Measurements from ENCODE around the gene GPX2.

GPX2 gene

DNA sequence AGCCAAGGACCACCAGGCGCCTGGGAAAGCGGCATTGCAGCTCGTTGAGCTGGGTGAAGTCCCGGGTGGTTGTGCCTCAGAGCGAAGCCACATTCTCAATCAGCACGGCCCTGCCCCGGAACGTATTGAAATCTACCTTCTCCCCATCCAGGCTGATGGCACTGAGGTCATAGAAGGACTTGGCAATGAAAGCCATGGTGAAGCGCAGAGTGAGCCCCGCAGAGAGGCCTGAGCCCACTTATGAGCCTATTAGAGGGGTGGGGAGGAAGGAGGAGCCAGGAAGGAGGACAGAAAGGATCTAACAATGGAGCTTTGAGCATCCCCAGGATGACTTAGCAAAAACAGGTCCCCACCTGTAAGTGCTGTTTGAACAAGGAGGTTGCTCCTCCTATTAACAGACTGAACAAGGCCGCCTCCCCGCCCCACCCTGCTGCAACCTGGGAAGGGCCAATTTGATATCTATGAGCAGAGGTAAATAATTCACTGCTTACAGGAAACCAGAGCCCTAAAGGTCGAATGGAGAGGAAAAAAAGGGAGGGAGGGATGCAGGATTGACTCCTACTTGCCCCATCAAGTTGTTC lies at the start of gene GPX2:
GPX2 (minus strand) TSS at position 215 of the 581 bp plus-strand sequence; CDS start at position 196, 19 bp downstream.
- DNase-seq: no peak

DNA sequence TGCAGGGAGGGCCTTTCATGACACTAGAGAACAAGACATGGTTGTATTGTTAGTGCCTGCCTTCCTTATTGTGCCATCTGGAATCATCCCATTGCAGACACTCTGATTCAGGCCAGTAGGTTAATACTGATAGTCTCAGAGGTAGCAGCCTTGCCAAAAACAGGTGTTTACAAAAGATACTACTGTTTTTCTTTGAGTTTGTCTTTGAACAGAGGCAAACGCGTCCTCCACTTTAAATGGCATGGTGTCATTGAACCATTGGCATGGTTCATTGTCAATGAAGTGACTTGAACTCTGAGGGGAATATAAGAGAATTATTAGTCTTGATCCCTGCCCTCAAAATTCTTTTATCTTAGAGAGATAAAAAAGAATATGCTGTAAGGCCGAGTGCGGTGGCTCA lies 48.4 kb upstream of the GPX2 start:
- no peak for DNase-seq

DNA sequence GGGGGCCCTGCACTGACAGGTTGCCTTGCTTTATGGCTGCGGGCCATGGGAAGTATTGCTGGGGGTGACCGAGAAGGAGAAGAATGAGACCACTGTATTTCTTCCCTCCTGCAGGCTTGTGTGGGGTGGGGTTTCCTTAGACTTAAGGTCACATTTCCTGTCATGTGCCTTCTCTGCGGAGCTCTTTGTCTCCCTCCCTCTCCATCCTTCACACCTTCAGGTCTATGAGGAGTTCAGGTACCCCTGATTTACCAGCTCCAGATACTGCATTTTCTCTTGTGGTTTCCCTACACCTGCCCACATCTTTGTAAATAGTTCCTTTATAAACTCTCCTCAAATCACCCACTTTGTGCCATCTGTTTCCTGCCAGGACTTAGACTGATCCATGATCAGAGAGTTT lies 47.8 kb upstream of the GPX2 start:
- DNase-seq: no peak

DNA sequence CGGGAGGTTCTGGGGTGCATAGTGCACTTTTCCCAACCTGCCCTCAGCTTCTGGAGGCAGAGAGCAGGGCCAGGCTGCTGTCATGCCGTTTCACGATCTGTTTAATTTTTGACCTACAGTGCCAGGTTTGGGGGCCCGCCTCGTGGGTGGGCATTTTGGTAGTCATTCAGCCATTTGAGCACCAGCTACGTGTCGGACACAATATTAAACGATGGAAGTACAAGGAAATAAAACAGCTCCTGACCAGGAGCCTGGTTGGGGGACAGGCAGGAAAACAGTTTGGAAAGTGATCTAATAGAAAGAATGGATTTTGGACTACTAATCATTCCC lies 44.9 kb upstream of the GPX2 start:
- DNase-seq: no peak

DNA sequence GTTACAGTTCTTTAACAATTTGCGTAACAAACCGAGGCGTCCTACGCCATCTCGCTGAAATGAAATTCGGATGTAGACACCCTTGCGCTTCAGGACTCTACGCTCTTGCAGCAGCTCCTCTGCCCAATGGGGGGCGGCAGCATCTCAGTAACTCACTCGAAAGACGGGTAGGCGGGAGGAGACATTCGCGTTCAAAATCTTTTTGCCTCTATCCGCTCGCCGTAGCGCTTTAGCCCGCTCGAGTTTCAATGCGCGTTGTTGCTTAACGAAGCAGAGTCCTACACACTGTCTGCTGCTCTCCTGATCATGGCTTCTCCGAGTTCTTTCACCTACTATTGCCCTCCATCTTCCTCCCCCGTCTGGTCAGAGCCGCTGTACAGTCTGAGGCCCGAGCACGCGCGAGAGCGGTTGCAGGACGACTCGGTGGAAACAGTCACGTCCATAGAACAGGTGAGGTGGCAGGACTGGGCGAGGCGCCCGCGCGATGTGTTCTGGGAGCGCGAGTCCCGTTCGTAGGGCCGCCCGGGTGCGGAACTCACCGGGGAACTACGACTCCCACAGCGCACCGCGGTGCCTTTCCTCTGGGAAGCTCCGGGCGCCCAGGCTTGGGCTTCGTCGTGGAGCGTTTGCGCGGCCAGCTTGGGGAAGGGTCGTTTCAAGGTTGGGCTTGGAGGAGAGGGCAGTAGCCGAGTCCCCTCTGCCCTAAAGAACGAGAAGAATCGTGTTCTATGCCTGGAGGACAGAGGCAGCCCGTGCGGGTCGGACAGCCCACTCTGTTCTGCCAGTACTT lies 44.3 kb upstream of the GPX2 start, which contains the start of gene FNTB:
FNTB (plus strand) TSS at position 248 of the 790 bp plus-strand sequence; CDS start at position 307, 59 bp downstream.
- peak; percentile 86 for DNase-seq

DNA sequence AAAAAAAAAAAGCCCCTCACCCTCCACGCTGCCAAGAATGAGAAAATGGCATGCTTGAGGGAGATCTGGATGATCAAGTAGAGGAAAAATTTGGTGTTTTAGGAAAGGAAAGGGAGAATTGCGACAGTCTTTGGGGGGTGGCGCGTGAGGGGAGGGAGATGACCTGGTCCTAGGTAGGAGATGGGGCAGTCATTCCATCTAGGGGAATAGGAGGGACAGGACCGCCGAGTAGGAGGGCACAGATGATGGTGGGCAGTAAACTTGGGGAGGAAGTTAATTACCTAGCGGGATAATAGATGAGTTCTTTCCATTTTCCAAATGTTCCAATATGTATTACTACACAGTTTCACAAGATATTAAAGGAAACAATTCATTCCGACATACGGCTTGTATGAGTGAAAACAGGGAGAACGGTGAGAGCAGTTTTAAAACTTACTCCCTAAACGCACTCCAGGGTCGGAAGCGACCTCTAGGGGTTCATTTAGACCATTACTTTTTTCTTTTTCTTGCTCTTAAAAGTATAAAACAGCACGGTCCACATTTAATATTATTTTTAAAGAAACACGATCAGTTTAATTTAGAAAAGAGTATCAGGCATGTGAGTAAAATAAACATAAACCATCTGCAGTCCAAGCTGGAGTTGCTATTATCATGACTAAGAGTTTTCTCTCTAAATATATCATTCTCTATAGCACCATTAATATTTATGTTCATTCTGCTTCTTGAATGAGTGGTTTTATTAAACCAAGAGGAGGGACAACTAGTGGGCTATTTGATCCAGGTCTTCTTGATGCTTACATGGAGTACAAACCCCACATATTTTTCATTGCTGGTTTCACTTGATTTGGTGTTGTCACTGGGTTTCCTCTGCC lies 41.1 kb upstream of the GPX2 start:
- DNase-seq: no peak

DNA sequence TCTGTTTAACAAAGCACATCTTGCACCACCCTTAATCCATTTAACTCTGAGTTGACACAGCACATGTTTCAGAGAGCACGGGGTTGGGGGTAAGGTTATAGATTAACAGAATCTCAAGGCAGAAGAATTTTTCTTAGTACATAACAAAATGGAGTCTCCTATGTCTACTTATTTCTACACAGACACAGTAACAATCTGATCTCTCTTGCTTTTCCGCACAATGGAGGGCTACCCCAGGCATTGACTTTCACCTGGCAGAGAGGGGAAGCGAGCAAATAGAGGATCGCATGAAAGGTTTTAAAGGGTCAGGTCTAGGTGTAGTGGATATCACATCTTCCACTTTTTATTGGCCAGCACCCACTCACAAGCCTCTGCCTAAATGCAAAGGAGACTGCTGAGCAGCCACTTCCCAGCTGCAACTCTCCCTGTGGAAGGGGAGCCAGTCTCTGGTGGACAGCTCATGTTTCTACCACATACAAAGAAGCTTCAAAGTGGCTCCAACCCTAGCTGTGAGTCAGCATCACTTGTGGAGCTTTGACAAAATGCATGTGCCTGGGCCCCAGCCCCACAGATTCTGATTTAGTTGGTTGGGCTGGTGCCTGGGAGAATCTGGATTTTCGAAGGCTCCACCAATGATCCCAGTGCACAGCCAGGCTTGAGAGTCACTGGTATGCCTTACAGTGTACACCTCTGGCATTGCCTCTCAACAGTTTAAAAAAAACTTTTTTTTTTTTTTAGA lies 37.0 kb upstream of the GPX2 start:
- DNase-seq: no peak

DNA sequence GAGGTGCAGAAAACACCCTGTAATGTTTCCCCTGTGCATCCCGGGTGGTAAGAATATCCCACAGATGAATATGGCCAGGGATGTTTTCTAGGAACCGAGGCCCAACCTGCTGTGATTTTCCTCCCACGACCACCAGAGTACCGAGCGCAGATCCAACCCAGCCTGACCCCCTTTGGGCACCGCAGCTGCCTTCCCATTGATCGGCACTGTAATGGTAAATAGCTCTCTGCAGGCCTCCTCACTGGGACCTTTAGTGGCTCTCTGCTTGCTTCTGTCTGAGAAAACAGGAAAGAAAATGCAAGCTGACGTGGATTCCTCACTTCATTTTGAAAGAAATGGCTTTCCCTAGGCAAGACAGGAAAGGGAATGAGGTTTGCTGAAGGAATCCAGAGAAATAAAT lies 32.0 kb upstream of the GPX2 start:
- DNase-seq: no peak

DNA sequence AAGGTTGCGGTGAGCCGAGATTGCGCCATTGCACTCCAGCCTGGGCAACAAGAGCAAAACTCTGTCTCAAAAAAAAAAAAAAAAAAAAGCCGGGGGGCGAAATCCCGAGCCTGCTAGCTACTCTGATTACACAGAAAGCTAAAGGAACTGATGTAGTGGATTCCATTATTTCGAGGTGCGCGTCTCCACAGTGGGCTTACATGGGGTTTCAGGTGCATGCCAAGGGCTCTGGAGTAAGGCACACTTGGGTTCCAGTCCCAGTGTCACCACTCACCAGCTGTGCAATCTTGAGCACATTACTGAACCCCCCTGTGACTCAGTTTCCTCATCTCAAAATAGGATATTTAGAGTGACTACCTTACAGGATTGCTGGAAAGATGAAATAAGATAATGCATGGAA lies 31.3 kb upstream of the GPX2 start:
- DNase-seq: no peak

DNA sequence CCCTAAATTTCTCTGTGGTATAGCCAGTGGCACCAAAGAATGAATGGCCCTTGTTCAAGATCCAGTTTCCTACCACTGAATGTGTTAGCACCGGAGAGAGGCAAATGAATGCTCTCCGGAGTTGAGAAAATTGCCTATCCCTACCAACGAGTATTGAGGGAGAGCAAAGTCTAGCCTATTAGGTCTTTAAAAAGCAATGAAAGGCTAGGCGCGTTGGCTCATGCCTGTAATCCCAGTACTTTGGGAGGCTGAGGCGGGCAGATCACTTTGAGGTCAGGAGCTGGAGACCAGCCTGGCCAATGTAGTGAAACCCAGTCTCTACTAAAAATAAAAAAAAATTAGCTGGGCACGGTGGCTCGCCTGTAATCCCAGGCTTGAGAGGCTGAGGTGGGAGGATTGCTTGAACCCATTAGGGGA lies 30.5 kb upstream of the GPX2 start:
- DNase-seq: no peak

DNA sequence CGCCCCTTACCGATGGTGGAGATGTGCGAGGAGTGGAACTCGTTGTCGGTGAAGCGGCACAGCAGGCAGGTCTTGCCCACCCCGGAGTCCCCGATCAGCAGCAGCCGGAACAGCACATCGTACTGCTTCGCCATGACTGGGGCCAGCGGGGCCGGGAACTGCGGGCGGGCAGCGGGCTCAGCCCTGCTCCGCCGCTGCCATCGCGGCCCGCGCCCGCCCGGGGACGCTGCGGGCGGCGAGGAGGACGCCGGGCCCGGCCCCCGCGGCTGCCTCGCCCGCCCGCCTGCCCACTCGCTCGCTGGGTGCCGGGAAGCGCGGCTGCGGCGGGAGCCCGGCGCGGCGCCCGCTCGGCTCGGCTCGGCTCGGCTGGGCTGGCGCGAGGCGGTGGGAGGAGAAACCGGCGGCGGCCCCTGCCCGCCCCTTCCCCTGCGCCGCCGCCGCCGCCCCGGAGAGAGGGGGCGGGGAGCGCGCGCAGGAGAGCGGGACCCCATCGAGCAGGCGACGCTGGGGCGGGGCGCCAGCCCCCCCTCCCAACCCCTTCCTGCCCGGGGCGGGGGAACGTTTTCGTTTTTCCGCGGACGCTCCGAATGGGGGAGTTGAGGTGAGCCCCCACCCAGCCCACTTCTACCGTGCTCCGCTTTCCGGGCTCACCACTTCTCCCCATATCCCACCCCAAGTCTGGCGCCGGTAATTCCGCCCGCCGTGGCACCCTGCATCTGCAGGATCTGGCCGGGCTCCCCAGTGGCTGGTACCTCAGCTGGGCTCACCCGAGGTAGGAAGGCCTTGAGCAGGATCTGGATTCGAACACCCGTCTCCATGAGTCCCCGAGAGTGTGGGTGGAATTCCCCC lies 29.6 kb upstream of the GPX2 start, which contains the start of gene RAB15:
RAB15 (minus strand) TSS at position 394 of the 849 bp plus-strand sequence; CDS start at position 134, 260 bp downstream.
- DNase-seq: no peak

DNA sequence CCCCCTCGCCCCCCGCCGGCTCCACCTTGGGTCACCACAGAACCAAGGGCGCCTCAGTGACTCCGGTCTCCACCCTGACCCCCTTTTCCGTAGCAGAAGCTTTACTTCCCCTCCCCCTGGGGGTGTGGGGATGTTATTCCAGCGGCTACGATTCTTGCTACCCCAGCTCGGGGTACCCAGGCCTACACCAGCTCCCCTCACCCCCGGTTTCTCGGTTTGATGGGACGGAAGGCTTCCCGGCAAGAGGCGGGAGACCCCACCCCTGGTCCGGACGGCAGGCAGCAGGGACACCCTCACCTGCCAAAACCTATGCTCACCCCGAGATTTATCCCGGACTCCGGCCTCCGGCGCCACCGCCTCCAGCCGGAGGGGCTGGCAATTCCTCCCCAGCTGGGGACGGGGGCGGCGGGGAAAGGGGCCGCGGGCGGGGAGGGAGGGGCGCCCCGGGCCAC lies 29.0 kb upstream of the GPX2 start:
- DNase-seq: no peak

DNA sequence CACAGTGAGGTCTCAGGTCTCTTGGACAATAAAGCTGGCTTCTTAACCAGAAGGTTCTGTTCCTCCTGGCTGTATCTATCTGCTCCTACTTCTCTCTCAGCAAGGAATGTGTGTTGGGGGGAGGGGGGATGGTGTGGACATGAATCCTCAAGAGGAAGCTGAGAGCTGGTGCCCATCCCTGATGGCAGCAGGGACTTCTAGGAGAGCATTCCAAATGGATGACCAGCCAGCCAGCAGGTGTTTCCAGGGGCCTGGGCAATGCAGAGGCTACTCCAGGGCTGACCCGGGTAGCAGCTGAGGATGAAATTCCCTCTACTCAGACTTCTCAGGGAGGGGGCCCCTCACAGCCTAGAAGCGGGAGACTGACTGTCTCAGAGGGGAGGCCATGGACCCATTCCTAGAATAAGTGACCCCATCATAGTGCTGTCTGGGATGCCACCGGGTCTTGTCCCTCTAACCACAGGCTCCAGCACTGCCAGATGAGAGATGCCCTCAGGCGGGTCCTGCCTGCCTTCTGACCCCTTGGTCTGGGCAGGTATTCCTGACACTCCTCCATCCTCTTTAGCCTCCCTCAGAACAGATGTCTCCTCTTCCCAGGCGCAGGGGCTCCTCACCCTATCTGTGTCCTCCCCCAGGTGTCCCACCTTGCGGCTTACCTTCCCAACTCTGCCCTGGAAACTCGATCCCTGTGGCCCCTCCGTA lies 28.4 kb upstream of the GPX2 start:
- no peak for DNase-seq

DNA sequence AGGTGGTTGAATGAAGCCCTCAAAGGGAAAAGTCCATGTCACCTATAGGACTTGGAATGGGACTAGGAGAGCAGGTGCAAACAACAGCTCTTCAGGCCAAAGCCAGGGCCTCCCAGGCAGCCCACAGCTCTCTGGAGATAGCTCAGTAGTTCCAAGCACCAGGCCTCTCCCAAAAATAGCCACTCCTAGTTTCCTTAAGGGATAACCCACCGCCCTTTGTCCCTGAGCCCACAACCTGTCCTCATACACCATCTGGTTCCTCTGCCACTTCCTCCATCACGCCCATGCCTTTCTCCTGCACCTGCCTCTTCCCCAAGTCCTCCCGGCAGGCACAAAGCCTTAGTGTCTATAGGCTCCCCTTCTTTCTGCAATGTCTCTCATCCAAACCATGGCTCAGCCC lies 27.5 kb upstream of the GPX2 start:
- DNase-seq: no peak

DNA sequence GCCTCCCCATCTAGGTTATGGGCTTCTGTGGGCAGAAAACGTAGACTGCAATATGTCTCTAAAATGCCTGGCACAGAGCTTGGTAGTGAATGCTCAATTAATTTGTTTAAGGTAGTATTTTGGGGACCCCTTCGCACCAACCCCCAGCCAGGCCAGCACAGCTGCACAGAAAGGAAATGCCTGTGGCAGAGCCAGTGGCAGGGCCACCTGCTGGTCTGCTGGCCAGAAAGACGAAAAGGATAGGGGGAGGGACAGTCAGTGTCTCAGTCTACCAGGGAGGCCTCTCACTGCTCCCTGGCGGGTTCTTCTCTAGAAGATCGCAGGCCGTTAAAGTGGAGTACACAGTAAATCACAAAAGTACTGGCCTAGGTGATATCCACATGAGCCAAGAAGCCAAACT lies 26.1 kb upstream of the GPX2 start:
- DNase-seq: no peak

DNA sequence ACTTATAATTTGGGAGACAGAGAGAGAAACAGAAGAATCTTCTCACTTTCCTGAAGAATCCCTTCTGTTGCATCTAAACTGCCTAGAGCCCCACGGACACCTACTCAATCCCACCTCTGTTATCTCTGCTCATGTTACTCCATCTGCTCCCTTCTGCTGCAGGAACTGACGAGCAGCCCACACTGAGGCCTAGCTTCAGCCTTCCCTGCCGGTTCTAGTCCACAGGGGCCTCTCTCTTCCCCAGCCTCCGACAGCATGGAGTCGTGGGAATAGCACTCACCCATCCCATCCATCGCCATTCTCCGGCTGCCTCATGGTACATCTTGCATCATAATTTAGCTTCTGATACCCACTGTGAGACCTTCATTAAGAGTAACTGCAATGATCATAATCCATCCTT lies 25.6 kb upstream of the GPX2 start:
- DNase-seq: no peak

DNA sequence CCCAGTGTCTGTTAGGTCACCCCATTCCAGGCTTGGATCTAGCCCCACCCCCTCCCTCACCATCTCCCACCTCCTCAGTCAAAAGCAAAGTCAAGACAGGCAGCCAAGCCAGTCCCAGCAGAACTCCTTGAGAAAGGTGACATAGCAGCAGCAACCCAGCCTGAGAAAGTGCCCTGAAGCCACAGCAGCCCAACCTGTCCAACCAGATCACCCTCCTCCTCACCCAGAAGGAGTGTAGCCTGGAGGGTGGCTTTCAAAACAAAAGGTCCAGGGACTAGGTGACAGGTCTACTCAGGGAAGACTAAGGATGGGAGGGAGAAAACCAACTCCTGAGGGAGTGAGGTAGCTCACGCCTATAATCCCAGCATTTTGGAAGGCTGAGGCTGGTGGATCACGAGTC lies 24.4 kb upstream of the GPX2 start:
- no peak for DNase-seq

DNA sequence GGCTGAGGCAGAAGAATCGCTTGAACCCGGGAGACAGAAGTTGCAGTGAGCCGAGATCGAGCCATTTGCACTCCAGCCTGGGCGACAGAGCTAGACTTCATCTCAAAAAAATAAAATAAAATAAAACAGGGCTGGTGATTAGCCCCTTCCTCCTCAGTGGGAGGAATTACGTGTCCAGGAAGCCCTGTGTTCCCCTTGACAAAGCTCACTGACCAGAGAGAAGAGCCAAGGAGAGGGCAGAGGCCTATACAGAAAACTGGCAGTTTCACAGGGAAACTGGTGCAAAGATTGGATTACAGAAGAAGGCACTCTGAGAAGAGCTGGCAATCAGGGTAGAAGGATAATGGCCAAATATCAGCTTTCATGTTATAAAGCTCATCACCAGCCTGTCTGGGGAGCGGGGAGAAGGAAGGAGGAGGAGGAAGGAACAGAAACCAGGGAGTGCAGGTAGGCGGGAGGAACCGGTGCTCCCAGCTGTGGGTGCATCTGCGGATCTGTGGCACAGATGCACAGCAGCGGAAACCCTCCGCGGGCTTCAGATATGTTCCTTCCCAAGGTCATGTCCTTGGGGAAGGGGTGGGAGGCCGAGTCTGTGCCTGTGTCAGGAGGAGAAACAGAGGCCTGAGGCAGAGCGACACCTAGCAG lies 22.9 kb upstream of the GPX2 start:
- DNase-seq: no peak

DNA sequence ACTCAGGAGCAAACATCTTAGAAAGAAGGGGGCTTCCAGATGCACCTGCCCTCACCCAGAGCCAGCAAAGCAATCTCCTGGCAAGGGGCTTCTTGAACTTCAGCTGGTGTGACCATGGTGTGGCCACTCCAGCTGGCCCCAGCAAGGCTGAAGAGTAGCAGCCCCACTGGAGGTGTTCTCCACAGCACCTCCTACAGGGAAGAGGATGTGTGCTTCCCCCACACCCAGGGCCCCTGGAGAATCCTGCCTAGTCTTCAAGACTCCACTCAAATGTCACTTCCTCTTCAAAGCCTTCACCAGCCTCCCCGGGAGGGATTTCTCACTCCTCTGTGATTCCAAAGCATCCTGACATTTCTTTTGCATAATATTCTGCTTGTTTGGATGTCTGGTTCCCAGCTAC lies 21.1 kb upstream of the GPX2 start:
- DNase-seq: no peak

DNA sequence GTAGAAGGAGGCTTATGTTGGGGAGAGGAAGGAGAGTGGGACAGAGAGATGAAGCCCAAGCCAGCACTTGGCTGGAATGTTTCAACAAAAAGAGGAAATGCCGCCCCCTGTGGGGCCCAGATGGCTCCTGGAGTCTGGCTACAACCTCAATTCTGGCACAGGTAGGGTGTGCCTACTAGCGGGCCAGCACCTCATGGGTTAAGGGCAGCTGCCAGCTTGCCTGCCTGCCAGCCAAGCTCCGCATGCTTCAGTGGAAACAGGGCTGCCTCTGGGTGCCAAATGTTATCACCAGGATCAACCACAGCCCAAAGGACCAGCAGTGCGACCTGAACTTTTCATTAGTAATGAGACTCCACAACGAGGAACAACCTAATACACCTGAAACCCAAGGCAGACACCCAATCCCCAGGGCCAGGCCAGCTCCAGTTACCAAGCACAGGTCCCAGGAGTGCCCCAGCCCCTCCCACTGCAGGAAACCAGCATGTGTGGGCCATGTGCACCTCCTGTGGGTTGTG lies 18.3 kb upstream of the GPX2 start:
- DNase-seq: no peak
